Transverse colon (tissue), 4 donors: ENCODE results near the gene MSLN. TPM values are rescaled to one million over a fixed set of nuclear protein-coding genes. Genes with fewer than 3 reads are reported as not detected.
"Not testable (repeated sequence)": the region's sequence is repeated elsewhere in the genome, so short reads cannot be mapped to it uniquely, and the experiment has no call there.

Source experiments
- DNase-seq: peaks from one replicate; pipeline ENCODE4 v3.0.0-alpha.2; 2019
- H3K27ac ChIP-seq, 4 donors: fragments of 200-600 bp; sonication (generic); 2 replicates each; pipeline ENCODE4 v1.5.1; 2016 to 2018; ENCODE audit warnings: inconsistent platforms in 4 of 4
- H3K27me3 ChIP-seq: fragments of 200-600 bp; sonication (generic); 2 replicates; pipeline ENCODE4 v1.5.1; 2017; ENCODE audit warnings: inconsistent platforms
- H3K36me3 ChIP-seq, 4 donors: fragments of 200-600 bp; sonication (generic); 2 replicates each; pipeline ENCODE4 v1.5.1; 2017 to 2019; ENCODE audit warnings: inconsistent platforms in 4 of 4
- H3K4me1 ChIP-seq, 4 donors: fragments of 200-600 bp; sonication (generic); 2 replicates each; pipeline ENCODE4 v1.5.1; 2017 to 2020; ENCODE audit warnings: inconsistent platforms in 4 of 4
- H3K4me3 ChIP-seq, 4 donors: fragments of 200-600 bp; sonication (generic); 1 replicate in 1 of 4; 2 replicates in 3 of 4; pipeline versions ENCODE4 v1.5.1 to v1.6.1; 2017 to 2019; ENCODE audit warnings: inconsistent platforms in 4 of 4
- H3K9me3 ChIP-seq, 2 donors: fragments of 200-600 bp; sonication (generic); 2 replicates each; pipeline ENCODE4 v1.5.1; 2017 to 2019; ENCODE audit warnings: inconsistent platforms in 2 of 2
- CTCF ChIP-seq, 5 experiments: fragments of 200-600 bp in 3 of 5; fragments of 450-650 bp in 2 of 5; sonication (generic) in 3 of 5; IDR thresholded peaks; 1 replicate in 2 of 5; 2 replicates in 3 of 5; pipeline ENCODE4 v1.5.1; 2016 to 2017; ENCODE audit warnings: antibody characterized with exemption in 5 of 5, inconsistent platforms in 3 of 5, mild to moderate bottlenecking in 2 of 5, moderate library complexity in 1 of 5
- EP300 ChIP-seq: sonication (generic); formaldehyde crosslinking; IDR thresholded peaks from one replicate; pipeline ENCODE4 v1.6.1; 2017; ENCODE audit warnings: antibody characterized with exemption, low read depth
- POLR2A ChIP-seq: fragments of 450-650 bp; IDR thresholded peaks from one replicate; pipeline ENCODE4 v1.6.1; 2016; ENCODE audit warnings: antibody characterized with exemption, mild to moderate bottlenecking, moderate library complexity
- POLR2AphosphoS5 ChIP-seq, 3 donors: sonication (generic); formaldehyde crosslinking; IDR thresholded peaks; one replicate each; pipeline ENCODE4 v1.6.1; 2016; ENCODE audit warnings: antibody characterized with exemption in 3 of 3
- WGBS, 2 donors: methylation state at CpG; one replicate each; pipeline ENCODE4 v1.1.5; 2018; ENCODE audit warnings: low coverage in 1 of 2; 5-methylcytosine and 5-hydroxymethylcytosine counted together
- in situ Hi-C, 4 donors: fragments of 200-750 bp; cut with MboI; loops; one replicate each; pipeline versions ENCODE4 v1.15.0 to v1.15.1; 2017; ENCODE audit warnings: low sequenced_read_pairs in 3 of 4, low pct_ligation_motif_present in 1 of 4, low pct_unique_long_range_greater_than_20kb in 1 of 4
- intact Hi-C: fragments of 100-400 bp; cut with DNase I; formaldehyde crosslinking; loops from one replicate; pipeline ENCODE4 v1.15.1; 2023; ENCODE audit warnings: low total_unique reads
- total RNA-seq, 4 donors: library from RNA; depleted of rRNA; stranded (reverse); fragments of >200 nt; gene quantifications; one replicate each; pipeline ENCODE4 v1.1.0, GENCODE V29; 2016

The MSLN gene
- total RNA-seq, 4 donors from 2014 or later: 4.9 to 21.2 (median 10.3) TPM; not detected in 1

- in situ Hi-C loops (no loop called here), intact Hi-C loops (no loop called here)
- Histone ChIP-seq H3K4me1 (no peaks in the 10 kb centered on the region), H3K36me3 (no peaks in the 10 kb centered on the region), H3K4me3 (no peak overlapping the region), H3K27ac (no peak overlapping the region), H3K27me3 (peaks cover 47% of the 10 kb centered on the region), H3K9me3 (no peaks in the 10 kb centered on the region)
- TF ChIP-seq POLR2AphosphoS5 (IDR thresholded peaks at IDR 0.05) (no peak), EP300 (no peak), CTCF (IDR thresholded peaks at IDR 0.05) (no peak), POLR2A (no peak)
- 77% methylated on average over 30 of the region's 46 CpGs; no CpG with 5 or more reads in 1 of the 2 donors for WGBS, 2 donors
- no peak for DNase-seq
Observed at GRCh38 chr16:774086-775001, 13.8 kb downstream of the MSLN start.

- no peak for DNase-seq
- H3K36me3 ChIP-seq: no peaks in the 10 kb centered on the region
- H3K9me3 ChIP-seq: no peaks in the 10 kb centered on the region
- H3K4me1 ChIP-seq: no peaks in the 10 kb centered on the region
- intact Hi-C loops (no loop called here), in situ Hi-C loops (no loop called here)
- peaks cover 54% of the 10 kb centered on the region for H3K27me3 ChIP-seq
- no peak overlapping the region for H3K27ac ChIP-seq
- WGBS, 2 donors: 64% methylated on average over 28 of the region's 36 CpGs; no CpG with 5 or more reads in 1 of the 2 donors
- TF ChIP-seq POLR2AphosphoS5 (IDR thresholded peaks at IDR 0.05) (no peak), CTCF (IDR thresholded peaks at IDR 0.05) (no peak), POLR2A (no peak), EP300 (no peak)
- no peak overlapping the region for H3K4me3 ChIP-seq
Observed at GRCh38 chr16:775236-775796, 14.8 kb downstream of the MSLN start.

- 84% methylated on average over 10 of the region's 10 CpGs; no CpG with 5 or more reads in 1 of the 2 donors for WGBS, 2 donors
- peaks cover 58% of the 10 kb centered on the region for H3K27me3 ChIP-seq
Observed at GRCh38 chr16:776298-776697, 15.8 kb downstream of the MSLN start.

GRCh38 chr16:776824-777223 lies 16.3 kb downstream of the MSLN start:
- Histone ChIP-seq H3K4me3 (no peak overlapping the region), H3K36me3 (no peaks in the 10 kb centered on the region), H3K27ac (no peak overlapping the region), H3K27me3 (peaks cover 63% of the 10 kb centered on the region), H3K4me1 (no peaks in the 10 kb centered on the region), H3K9me3 (no peaks in the 10 kb centered on the region)
- TF ChIP-seq CTCF (IDR thresholded peaks at IDR 0.05) (no peak), EP300 (no peak), POLR2A (no peak), POLR2AphosphoS5 (IDR thresholded peaks at IDR 0.05) (no peak)
- intact Hi-C loops: no loop called here
- no peak for DNase-seq
- WGBS, 2 donors: 40 to 57% methylated on average over 2 to 9 of the region's 9 CpGs
- in situ Hi-C loops: no loop called here

More at GRCh38 chr16:776298-776697, 15.8 kb downstream of the MSLN start:
- in situ Hi-C loops, intact Hi-C loops, H3K4me1 ChIP-seq, H3K27ac ChIP-seq, H3K9me3 ChIP-seq, H3K36me3 ChIP-seq, H3K4me3 ChIP-seq, DNase-seq: not testable (repeated sequence)
